Glutamatergic neuron (in vitro differentiated cells): ENCODE data around the gene XIRP1. TPM values are rescaled to one million over a fixed set of nuclear protein-coding genes. Genes with fewer than 3 reads are reported as not detected.

Source experiments
- DNase-seq: peaks from one replicate; pipeline ENCODE4 v3.0.0; 2022
- H3K27ac Mint-ChIP-seq: one replicate; pipeline ENCODE4 v1.8.0; 2020; ENCODE audit warnings: mild to moderate bottlenecking, mixed read lengths, inconsistent platforms; ENCODE audit not compliant: unreplicated experiment
- H3K27me3 Mint-ChIP-seq: one replicate; pipeline ENCODE4 v1.8.0; 2020; ENCODE audit warnings: mild to moderate bottlenecking, moderate library complexity, mixed read lengths, inconsistent platforms; ENCODE audit not compliant: unreplicated experiment
- H3K36me3 Mint-ChIP-seq: one replicate; pipeline ENCODE4 v1.8.0; 2020; ENCODE audit warnings: mild to moderate bottlenecking, mixed read lengths, inconsistent platforms; ENCODE audit not compliant: unreplicated experiment
- H3K4me1 Mint-ChIP-seq: one replicate; pipeline ENCODE4 v1.8.0; 2020; ENCODE audit warnings: mild to moderate bottlenecking, low read depth, mixed read lengths, inconsistent platforms; ENCODE audit not compliant: unreplicated experiment
- H3K4me3 Mint-ChIP-seq: one replicate; pipeline ENCODE4 v1.8.0; 2020; ENCODE audit warnings: mild to moderate bottlenecking, mixed read lengths, inconsistent platforms; ENCODE audit not compliant: unreplicated experiment
- H3K9me3 Mint-ChIP-seq: one replicate; pipeline ENCODE4 v1.8.0; 2020; ENCODE audit warnings: mild to moderate bottlenecking, moderate library complexity, mixed read lengths, inconsistent platforms; ENCODE audit not compliant: unreplicated experiment
- total RNA-seq: library from RNA; stranded (reverse); fragmentation: NEBNext Ultra II Directional; extraction: Animal tissue kit (Norgen Biotek cat#: 25700); gene quantifications from one replicate; pipeline ENCODE4 v1.2.1, GENCODE V29; 2021; ENCODE audit not compliant: unreplicated experiment
- TF ChIP-seq, protein P1 (sequence below): fragments of 200-600 bp; sonication (generic); IDR thresholded peaks from one replicate; pipeline ENCODE4 v1.5.0; 2021; ENCODE audit not compliant: partially characterized antibody, unreplicated experiment

The XIRP1 gene
- total RNA-seq, 1 donor from 2014 or later = 0.34 TPM

DNA sequence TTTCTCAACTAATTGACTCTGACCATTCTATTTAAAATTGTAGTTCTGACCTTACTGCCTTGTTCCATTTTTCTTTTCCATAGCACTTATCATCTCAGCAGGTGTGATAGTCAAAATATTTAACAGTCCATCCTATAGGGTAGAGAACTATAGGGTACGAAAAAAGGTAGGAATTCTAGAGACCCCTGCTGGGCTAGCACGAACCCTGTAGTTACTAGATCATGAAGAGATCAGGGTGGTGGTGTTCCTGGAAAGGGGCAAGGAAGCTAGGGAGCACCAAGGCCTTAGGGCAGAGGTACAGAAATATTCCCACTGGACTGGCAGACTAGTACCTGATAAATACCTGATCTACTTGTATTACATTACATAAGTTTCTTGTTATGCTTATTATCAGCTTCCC lies 31.9 kb upstream of the XIRP1 start:
- H3K4me1 Mint-ChIP-seq = no peaks in the 10 kb centered on the region
- H3K27me3 Mint-ChIP-seq = no peaks in the 10 kb centered on the region
- H3K36me3 Mint-ChIP-seq = peaks cover 8% of the 10 kb centered on the region
- H3K9me3 Mint-ChIP-seq = no peaks in the 10 kb centered on the region
- H3K4me3 Mint-ChIP-seq = no peak overlapping the region
- TF ChIP-seq, protein P1, sequence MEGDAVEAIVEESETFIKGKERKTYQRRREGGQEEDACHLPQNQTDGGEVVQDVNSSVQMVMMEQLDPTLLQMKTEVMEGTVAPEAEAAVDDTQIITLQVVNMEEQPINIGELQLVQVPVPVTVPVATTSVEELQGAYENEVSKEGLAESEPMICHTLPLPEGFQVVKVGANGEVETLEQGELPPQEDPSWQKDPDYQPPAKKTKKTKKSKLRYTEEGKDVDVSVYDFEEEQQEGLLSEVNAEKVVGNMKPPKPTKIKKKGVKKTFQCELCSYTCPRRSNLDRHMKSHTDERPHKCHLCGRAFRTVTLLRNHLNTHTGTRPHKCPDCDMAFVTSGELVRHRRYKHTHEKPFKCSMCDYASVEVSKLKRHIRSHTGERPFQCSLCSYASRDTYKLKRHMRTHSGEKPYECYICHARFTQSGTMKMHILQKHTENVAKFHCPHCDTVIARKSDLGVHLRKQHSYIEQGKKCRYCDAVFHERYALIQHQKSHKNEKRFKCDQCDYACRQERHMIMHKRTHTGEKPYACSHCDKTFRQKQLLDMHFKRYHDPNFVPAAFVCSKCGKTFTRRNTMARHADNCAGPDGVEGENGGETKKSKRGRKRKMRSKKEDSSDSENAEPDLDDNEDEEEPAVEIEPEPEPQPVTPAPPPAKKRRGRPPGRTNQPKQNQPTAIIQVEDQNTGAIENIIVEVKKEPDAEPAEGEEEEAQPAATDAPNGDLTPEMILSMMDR = no peak
- no peak for DNase-seq
- no peak overlapping the region for H3K27ac Mint-ChIP-seq

- peaks cover 8% of the 10 kb centered on the region for H3K36me3 Mint-ChIP-seq
- DNase-seq = no peak
- no peak overlapping the region for H3K4me3 Mint-ChIP-seq
- TF ChIP-seq, protein P1 = no peak
- no peaks in the 10 kb centered on the region for H3K27me3 Mint-ChIP-seq
- H3K9me3 Mint-ChIP-seq = no peaks in the 10 kb centered on the region
- H3K4me1 Mint-ChIP-seq = no peaks in the 10 kb centered on the region
- H3K27ac Mint-ChIP-seq = no peak overlapping the region
Observed at GRCh38 chr3:39222939-39223338, 30.5 kb upstream of the XIRP1 start.

GRCh38 chr3:39222462-39222861 lies 30.1 kb upstream of the XIRP1 start:
- H3K36me3 Mint-ChIP-seq = peaks cover 8% of the 10 kb centered on the region
- no peaks in the 10 kb centered on the region for H3K9me3 Mint-ChIP-seq
- DNase-seq = no peak
- no peak overlapping the region for H3K27ac Mint-ChIP-seq
- no peak overlapping the region for H3K4me3 Mint-ChIP-seq
- TF ChIP-seq, protein P1 = no peak
- H3K27me3 Mint-ChIP-seq = no peaks in the 10 kb centered on the region
- H3K4me1 Mint-ChIP-seq = no peaks in the 10 kb centered on the region

DNA sequence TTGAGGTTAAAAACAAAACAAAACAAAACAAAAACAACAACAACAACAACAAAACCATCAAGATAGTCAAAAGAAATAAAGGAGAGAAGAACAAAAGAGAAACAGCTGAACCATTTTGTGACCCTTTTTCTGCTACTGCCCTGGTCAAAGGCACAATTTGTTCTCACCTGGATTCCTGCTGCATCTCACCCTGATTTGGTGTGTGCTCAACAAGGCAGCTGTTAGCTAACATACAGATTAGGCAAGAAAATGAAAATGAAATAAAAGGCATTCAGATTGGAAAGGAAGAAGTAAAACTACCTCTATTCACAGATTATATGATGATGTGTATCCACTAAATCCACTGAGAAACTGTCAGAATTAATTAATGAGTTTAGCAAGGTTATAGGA lies 28.7 kb upstream of the XIRP1 start:
- Mint-ChIP-seq H3K27ac (no peak overlapping the region), H3K27me3 (peaks cover 2% of the 10 kb centered on the region), H3K4me3 (no peak overlapping the region), H3K36me3 (peaks cover 8% of the 10 kb centered on the region), H3K4me1 (peaks cover 6% of the 10 kb centered on the region), H3K9me3 (peaks cover 2% of the 10 kb centered on the region)
- no peak for DNase-seq
- TF ChIP-seq, protein P1 = no peak

DNA sequence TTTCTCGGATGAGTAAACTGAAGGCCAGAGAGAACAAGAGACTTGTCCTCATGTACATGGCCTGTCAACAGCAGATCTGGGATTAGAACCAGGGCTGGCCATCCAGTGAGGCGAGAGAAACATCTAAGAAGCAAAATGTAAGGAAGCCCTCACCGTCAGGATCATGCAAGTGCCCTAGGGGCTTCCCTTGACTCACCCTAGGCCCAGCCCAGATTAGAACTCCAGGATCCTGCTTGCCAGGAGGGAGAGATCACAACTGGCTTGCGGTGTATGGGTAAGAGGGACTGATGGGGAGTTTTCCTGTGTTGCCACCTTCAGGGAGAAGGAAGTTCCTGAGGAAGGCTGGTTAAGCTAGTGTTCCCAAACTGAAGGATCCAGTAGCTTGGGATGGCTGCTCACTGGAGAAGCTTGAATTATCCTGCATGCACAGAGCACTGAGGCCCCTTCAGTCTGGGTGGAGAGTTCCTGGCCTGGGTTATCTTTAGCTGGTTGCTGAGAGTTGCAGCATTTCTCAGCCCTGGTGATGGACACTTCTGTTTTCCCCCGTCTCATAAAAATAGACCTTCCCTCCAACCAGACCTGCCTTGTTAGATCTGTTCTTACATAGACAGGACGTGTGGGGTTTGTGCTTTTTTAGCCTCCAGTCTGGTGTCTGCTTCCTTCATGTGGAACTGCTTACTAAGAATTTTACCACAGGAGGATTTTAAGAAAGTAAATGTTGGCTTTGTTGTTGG lies 28.2 kb upstream of the XIRP1 start:
- Mint-ChIP-seq H3K27ac (no peak overlapping the region), H3K4me3 (no peak overlapping the region), H3K36me3 (peaks cover 3% of the 10 kb centered on the region), H3K27me3 (peaks cover 2% of the 10 kb centered on the region), H3K9me3 (peaks cover 2% of the 10 kb centered on the region), H3K4me1 (peaks cover 8% of the 10 kb centered on the region)
- no peak for DNase-seq
- TF ChIP-seq, protein P1 = no peak
